Measurements from ENCODE around the gene EFR3B.

Gene EFR3B

DNA sequence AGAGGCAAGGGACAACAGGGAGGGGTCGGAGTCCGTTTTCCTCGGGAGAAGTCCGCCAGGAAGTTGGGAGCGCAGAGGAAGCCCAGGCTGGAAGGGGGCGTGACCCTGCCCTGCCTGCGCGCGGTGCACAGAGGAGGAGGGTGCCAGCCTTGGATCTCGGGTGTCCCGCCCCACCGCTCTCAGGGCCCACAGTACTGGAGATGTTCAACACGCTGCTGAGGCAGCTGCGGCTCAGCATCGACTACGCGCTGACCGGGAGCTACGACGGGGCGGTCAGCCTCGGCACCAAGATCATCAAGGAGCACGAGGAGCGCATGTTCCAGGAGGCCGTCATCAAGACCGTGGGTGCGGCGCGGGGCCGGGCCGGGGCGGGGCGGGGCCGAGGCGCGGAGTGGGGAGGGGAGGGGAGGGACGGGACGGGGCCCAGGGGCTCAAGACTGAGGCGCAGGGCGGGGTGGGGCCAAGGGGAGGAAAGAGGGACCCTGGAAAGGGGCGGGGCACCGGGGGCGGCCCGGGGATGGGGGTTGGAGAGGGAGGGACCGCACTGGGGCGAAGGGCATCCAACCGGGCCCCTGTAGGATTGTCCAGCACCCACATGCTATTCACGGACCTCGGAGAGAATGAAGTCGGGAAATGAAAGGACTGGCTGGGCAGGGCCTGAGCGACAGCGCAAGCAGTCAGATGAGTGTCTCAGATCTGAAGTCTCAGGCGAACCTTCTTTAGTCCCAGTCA, 89.9 kb downstream of the EFR3B start:
- no peak for ATAC-seq

GRCh38 chr2:25132299-25132635, 90.4 kb downstream of the EFR3B start:
- no peak for ATAC-seq
- TF ChIP-seq TCF4 (CRISPR knock-in tag; IDR thresholded peaks at IDR 0.05; ENCODE audit: borderline replicate concordance) (no peak), ARNTL (CRISPR knock-in tag; IDR thresholded peaks at IDR 0.05; ENCODE audit: borderline replicate concordance, low read depth) (no peak), GLIS3 (CRISPR knock-in tag; IDR thresholded peaks at IDR 0.05) (no peak), OSR1 (CRISPR knock-in tag; IDR thresholded peaks at IDR 0.05) (no peak), CSDC2 (CRISPR knock-in tag; IDR thresholded peaks at IDR 0.05) (no peak), ZNF70 (CRISPR knock-in tag; IDR thresholded peaks at IDR 0.05) (no peak), PATZ1 (CRISPR knock-in tag; IDR thresholded peaks at IDR 0.05; ENCODE audit: borderline replicate concordance) (no peak), SNAI2 (CRISPR knock-in tag; IDR thresholded peaks at IDR 0.05) (no peak), ZFP30 (CRISPR knock-in tag; IDR thresholded peaks at IDR 0.05) (no peak), ZNF565 (CRISPR knock-in tag; conservative IDR thresholded peaks at IDR 0.05; ENCODE audit: low read depth) (no peak), ZC3H10 (CRISPR knock-in tag; IDR thresholded peaks at IDR 0.05) (no peak), ZNF8 (CRISPR knock-in tag; IDR thresholded peaks at IDR 0.05) (no peak), TOX (CRISPR knock-in tag; IDR thresholded peaks at IDR 0.05; ENCODE audit: borderline replicate concordance) (no peak), BACH2 (CRISPR knock-in tag; IDR thresholded peaks at IDR 0.05; ENCODE audit: borderline replicate concordance) (no peak), ISL1 (CRISPR knock-in tag; IDR thresholded peaks at IDR 0.05) (no peak), CREB5 (CRISPR knock-in tag; IDR thresholded peaks at IDR 0.05; ENCODE audit: low read depth) (no peak), PPARA (CRISPR knock-in tag; IDR thresholded peaks at IDR 0.05; ENCODE audit: borderline replicate concordance) (no peak)
- TF ChIP-seq, protein P1, sequence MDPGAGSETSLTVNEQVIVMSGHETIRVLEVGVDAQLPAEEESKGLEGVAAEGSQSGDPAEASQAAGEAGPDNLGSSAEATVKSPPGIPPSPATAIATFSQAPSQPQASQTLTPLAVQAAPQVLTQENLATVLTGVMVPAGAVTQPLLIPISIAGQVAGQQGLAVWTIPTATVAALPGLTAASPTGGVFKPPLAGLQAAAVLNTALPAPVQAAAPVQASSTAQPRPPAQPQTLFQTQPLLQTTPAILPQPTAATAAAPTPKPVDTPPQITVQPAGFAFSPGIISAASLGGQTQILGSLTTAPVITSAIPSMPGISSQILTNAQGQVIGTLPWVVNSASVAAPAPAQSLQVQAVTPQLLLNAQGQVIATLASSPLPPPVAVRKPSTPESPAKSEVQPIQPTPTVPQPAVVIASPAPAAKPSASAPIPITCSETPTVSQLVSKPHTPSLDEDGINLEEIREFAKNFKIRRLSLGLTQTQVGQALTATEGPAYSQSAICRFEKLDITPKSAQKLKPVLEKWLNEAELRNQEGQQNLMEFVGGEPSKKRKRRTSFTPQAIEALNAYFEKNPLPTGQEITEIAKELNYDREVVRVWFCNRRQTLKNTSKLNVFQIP (CRISPR knock-in tag; IDR thresholded peaks at IDR 0.05; ENCODE audit: borderline replicate concordance, low read depth), result no peak
- TF ChIP-seq, protein P2, sequence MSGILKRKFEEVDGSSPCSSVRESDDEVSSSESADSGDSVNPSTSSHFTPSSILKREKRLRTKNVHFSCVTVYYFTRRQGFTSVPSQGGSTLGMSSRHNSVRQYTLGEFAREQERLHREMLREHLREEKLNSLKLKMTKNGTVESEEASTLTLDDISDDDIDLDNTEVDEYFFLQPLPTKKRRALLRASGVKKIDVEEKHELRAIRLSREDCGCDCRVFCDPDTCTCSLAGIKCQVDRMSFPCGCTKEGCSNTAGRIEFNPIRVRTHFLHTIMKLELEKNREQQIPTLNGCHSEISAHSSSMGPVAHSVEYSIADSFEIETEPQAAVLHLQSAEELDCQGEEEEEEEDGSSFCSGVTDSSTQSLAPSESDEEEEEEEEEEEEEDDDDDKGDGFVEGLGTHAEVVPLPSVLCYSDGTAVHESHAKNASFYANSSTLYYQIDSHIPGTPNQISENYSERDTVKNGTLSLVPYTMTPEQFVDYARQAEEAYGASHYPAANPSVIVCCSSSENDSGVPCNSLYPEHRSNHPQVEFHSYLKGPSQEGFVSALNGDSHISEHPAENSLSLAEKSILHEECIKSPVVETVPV (CRISPR knock-in tag; IDR thresholded peaks at IDR 0.05), result no peak
- TF ChIP-seq, protein P3, sequence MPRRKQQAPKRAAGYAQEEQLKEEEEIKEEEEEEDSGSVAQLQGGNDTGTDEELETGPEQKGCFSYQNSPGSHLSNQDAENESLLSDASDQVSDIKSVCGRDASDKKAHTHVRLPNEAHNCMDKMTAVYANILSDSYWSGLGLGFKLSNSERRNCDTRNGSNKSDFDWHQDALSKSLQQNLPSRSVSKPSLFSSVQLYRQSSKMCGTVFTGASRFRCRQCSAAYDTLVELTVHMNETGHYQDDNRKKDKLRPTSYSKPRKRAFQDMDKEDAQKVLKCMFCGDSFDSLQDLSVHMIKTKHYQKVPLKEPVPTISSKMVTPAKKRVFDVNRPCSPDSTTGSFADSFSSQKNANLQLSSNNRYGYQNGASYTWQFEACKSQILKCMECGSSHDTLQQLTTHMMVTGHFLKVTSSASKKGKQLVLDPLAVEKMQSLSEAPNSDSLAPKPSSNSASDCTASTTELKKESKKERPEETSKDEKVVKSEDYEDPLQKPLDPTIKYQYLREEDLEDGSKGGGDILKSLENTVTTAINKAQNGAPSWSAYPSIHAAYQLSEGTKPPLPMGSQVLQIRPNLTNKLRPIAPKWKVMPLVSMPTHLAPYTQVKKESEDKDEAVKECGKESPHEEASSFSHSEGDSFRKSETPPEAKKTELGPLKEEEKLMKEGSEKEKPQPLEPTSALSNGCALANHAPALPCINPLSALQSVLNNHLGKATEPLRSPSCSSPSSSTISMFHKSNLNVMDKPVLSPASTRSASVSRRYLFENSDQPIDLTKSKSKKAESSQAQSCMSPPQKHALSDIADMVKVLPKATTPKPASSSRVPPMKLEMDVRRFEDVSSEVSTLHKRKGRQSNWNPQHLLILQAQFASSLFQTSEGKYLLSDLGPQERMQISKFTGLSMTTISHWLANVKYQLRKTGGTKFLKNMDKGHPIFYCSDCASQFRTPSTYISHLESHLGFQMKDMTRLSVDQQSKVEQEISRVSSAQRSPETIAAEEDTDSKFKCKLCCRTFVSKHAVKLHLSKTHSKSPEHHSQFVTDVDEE (CRISPR knock-in tag; IDR thresholded peaks at IDR 0.05), result no peak

More for the DNA sequence above, 89.9 kb downstream of the EFR3B start:
- no peak for TF ChIP-seq OSR1 (CRISPR knock-in tag; IDR thresholded peaks at IDR 0.05)
- TF ChIP-seq TOX (CRISPR knock-in tag; IDR thresholded peaks at IDR 0.05; ENCODE audit: borderline replicate concordance), result no peak
- TF ChIP-seq PPARA (CRISPR knock-in tag; IDR thresholded peaks at IDR 0.05; ENCODE audit: borderline replicate concordance), result no peak
- TF ChIP-seq GLIS3 (CRISPR knock-in tag; IDR thresholded peaks at IDR 0.05), result no peak

- ATAC-seq, result no peak
- TF ChIP-seq ISL1 (CRISPR knock-in tag; IDR thresholded peaks at IDR 0.05), result no peak
- TF ChIP-seq, protein P1 (CRISPR knock-in tag; IDR thresholded peaks at IDR 0.05; ENCODE audit: borderline replicate concordance, low read depth), result no peak
- no peak for TF ChIP-seq BACH2 (CRISPR knock-in tag; IDR thresholded peaks at IDR 0.05; ENCODE audit: borderline replicate concordance)
- TF ChIP-seq PATZ1 (CRISPR knock-in tag; IDR thresholded peaks at IDR 0.05; ENCODE audit: borderline replicate concordance), result no peak
- TF ChIP-seq, protein P2 (CRISPR knock-in tag; IDR thresholded peaks at IDR 0.05), result no peak
- no peak for TF ChIP-seq ZNF8 (CRISPR knock-in tag; IDR thresholded peaks at IDR 0.05)
- TF ChIP-seq ZNF70 (CRISPR knock-in tag; IDR thresholded peaks at IDR 0.05), result no peak
- no peak for TF ChIP-seq RARB (CRISPR knock-in tag; IDR thresholded peaks at IDR 0.05)
- TF ChIP-seq ZFP3 (CRISPR knock-in tag; IDR thresholded peaks at IDR 0.05), result no peak
- no peak for TF ChIP-seq ZFP30 (CRISPR knock-in tag; IDR thresholded peaks at IDR 0.05)
- TF ChIP-seq GLIS3 (CRISPR knock-in tag; IDR thresholded peaks at IDR 0.05), result no peak
- TF ChIP-seq ARNTL (CRISPR knock-in tag; IDR thresholded peaks at IDR 0.05; ENCODE audit: borderline replicate concordance, low read depth), result no peak
Measured at GRCh38 chr2:25132693-25133092, 90.8 kb downstream of the EFR3B start.

Measured in SK-N-SH treated with all-trans-retinoic acid at 6 μM for 48 hours (cell line).